Lung (tissue), 12 donors: Measurements from ENCODE around the gene LRRC58. TPM values are rescaled to one million over a fixed set of nuclear protein-coding genes. Genes with fewer than 3 reads are reported as not detected.
"Not testable (repeated sequence)": the region's sequence is repeated elsewhere in the genome, so short reads cannot be mapped to it uniquely, and the experiment has no call there.

Experiments used
- ATAC-seq: fragments of 200-7000 bp; cut with Tn5 transposase; one replicate; pipeline ENCODE4 v1.9.1; 2020; ENCODE audit warnings: moderate number of reproducible peaks; ENCODE audit not compliant: insufficient read depth, low FRiP score
- DNase-seq, 3 donors: peaks; one replicate each; pipeline ENCODE4 v3.0.0-alpha.2; 2013 to 2017
- H3K27ac ChIP-seq, 2 donors: one replicate each; pipeline ENCODE4 v1.5.1; 2013; ENCODE audit warnings: mild to moderate bottlenecking in 2 of 2, moderate library complexity in 2 of 2, control low read depth in 1 of 2, inconsistent platforms in 1 of 2, low read depth in 1 of 2, low read length in 1 of 2
- H3K27me3 ChIP-seq, 3 donors: one replicate each; pipeline ENCODE4 v1.5.1; 2013; ENCODE audit warnings: low read length in 2 of 3; ENCODE audit not compliant: control insufficient read depth in 3 of 3, insufficient read depth in 3 of 3
- H3K36me3 ChIP-seq, 4 donors: one replicate each; pipeline ENCODE4 v1.5.1; 2013; ENCODE audit warnings: low read length in 4 of 4, mild to moderate bottlenecking in 1 of 4, moderate library complexity in 1 of 4; ENCODE audit not compliant: control insufficient read depth in 4 of 4, insufficient read depth in 4 of 4
- H3K4me1 ChIP-seq, 5 donors: one replicate each; pipeline ENCODE4 v1.5.1; 2013; ENCODE audit warnings: low read length in 5 of 5, mild to moderate bottlenecking in 2 of 5, moderate library complexity in 1 of 5; ENCODE audit not compliant: control insufficient read depth in 5 of 5, insufficient read depth in 5 of 5
- H3K4me3 ChIP-seq: one replicate; pipeline ENCODE4 v1.5.1; 2013; ENCODE audit warnings: mild to moderate bottlenecking, control low read depth, moderate library complexity
- H3K9ac ChIP-seq, 2 donors: one replicate each; pipeline ENCODE4 v1.5.1; 2013; ENCODE audit warnings: low read length in 2 of 2, control low read depth in 1 of 2; ENCODE audit not compliant: insufficient read depth in 1 of 2
- H3K9me3 ChIP-seq, 4 donors: one replicate each; pipeline ENCODE4 v1.5.1; 2013; ENCODE audit warnings: low read length in 3 of 4, mild to moderate bottlenecking in 1 of 4, moderate library complexity in 1 of 4; ENCODE audit not compliant: control insufficient read depth in 4 of 4, insufficient read depth in 3 of 4
- WGBS, 2 donors: extraction: QIAGEN DNeasy Blood & Tissue Kit; methylation state at CpG; one replicate each; pipeline ENCODE4 v1.1.7; 2013; 5-methylcytosine and 5-hydroxymethylcytosine counted together
- polyA plus RNA-seq, 2 donors: library from polyadenylated mRNA; stranded (reverse); fragments of 200-250 nt; gene quantifications; one replicate each; pipeline ENCODE4 v1.2.1, GENCODE V29; 2013
- total RNA-seq, 2 donors: library from RNA; depleted of rRNA in 1 of 2; stranded (reverse); fragments of >200 nt in 1 of 2; gene quantifications; one replicate each; pipeline ENCODE4 v1.2.1, GENCODE V29; 2014 to 2021
- TF ChIP-seq, protein P1 (sequence below): IDR thresholded peaks from 2 replicates; pipeline ENCODE4 v1.5.1; 2012; ENCODE audit warnings: mild to moderate bottlenecking; ENCODE audit errors: control extremely low read depth, extremely low read depth
- donor health status: control.
- donor health status: control.
- donor health status: Bipolar disorder and iron deficiency.
- donor health status: healthy.
- donor health status: DM: yes; HTN: yes; CAD: no.

Gene LRRC58
- total and polyA plus RNA-seq, 4 donors, result 5.0 to 40.9 (median 13.8) TPM

DNA sequence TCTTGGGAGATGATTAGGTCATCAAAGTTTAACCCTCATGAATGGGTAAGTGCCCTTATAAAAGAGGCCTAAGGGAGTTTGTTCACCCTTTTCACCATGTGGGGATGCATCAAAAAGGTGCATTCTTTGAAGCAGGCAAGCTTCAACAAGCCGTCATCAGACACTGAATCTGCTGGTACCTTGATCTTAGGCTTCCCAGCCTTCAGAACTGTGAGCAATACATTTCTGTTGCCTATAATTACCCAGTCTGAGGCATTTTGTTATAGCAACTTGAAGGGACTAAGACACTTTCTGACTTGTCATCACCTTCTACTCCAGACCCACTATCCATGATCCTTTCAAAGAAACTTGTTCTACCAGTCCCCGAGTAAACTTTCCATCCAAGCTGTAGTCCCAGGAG is 44.6 kb upstream of the LRRC58 start:
- Histone ChIP-seq H3K4me1 (no peaks in the 10 kb centered on the region), H3K4me3 (no peak overlapping the region), H3K36me3 (peaks cover 9 to 49% (median 34%) of the 10 kb centered on the region in 4 donors), H3K27me3 (no peaks in the 10 kb centered on the region), H3K27ac (no peak overlapping the region), H3K9ac (no peak overlapping the region), H3K9me3 (no peaks in the 10 kb centered on the region)
- no peak for ATAC-seq
- no peak for DNase-seq
- 80 to 96% methylated on average over 2 of the region's 2 CpGs for WGBS, 2 donors
- TF ChIP-seq, protein P1, sequence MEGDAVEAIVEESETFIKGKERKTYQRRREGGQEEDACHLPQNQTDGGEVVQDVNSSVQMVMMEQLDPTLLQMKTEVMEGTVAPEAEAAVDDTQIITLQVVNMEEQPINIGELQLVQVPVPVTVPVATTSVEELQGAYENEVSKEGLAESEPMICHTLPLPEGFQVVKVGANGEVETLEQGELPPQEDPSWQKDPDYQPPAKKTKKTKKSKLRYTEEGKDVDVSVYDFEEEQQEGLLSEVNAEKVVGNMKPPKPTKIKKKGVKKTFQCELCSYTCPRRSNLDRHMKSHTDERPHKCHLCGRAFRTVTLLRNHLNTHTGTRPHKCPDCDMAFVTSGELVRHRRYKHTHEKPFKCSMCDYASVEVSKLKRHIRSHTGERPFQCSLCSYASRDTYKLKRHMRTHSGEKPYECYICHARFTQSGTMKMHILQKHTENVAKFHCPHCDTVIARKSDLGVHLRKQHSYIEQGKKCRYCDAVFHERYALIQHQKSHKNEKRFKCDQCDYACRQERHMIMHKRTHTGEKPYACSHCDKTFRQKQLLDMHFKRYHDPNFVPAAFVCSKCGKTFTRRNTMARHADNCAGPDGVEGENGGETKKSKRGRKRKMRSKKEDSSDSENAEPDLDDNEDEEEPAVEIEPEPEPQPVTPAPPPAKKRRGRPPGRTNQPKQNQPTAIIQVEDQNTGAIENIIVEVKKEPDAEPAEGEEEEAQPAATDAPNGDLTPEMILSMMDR, result no peak

DNA sequence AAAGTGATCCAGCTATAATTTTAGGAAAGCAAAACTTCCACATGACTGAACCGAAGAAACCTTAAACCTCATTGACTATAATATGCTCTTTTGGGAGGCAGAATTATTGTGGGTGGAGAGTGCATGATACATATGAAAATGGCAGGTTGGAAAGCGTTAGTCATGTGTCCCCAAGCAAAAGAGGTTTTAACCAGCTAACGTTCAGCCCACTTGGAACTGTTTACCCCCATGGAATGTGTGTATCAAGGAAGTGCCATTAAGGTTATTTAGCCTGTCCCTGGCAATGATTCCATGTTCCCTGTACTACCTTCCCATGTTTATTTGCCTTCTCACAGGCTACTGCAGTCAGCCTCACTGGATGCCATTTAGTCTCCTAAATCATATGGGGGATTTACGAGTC is 44.1 kb upstream of the LRRC58 start:
- 77 to 86% methylated on average over 4 of the region's 4 CpGs for WGBS, 2 donors

DNA sequence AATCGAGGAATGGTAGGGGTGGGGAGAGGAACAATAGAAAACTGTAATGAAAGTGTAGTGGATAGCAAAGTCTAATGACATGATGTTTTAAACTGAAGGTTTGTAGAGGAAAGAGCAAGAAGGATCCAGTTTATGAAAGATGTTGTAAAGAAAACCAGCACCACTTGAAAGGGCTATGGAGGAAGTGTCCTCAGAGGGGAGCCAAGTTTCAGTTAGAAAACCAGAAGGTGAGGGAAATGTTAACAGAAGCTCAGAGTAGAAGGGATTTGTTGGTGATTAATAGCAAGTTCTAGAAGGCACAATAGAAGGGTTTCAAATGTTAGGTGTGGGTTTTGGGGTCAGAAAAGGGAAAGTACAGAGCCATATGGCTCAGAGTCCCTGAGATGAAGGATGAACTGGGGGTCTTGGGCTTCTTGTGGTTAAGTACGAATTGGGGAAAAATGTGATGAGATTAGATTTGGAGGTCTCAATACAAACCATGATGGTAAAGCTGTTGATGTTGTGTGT is 33.8 kb upstream of the LRRC58 start:
- Histone ChIP-seq H3K27ac (no peak overlapping the region), H3K9me3 (peaks cover 0 to 2% (median 0%) of the 10 kb centered on the region in 4 donors), H3K27me3 (no peaks in the 10 kb centered on the region), H3K4me3 (no peak overlapping the region), H3K9ac (no peak overlapping the region), H3K36me3 (no peaks in the 10 kb centered on the region), H3K4me1 (no peaks in the 10 kb centered on the region)
- ATAC-seq (no peak), DNase-seq (no peak)
- TF ChIP-seq, protein P1, result no peak
- 88 to 95% methylated on average over 2 of the region's 2 CpGs for WGBS, 2 donors

More for the DNA sequence above, 44.1 kb upstream of the LRRC58 start:
- H3K4me1 ChIP-seq, result no peaks in the 10 kb centered on the region
- H3K4me3 ChIP-seq, result no peak overlapping the region
- H3K9ac ChIP-seq, result no peak overlapping the region
- ATAC-seq (no peak), DNase-seq (no peak)
- no peaks in the 10 kb centered on the region for H3K9me3 ChIP-seq
- H3K27me3 ChIP-seq, result no peaks in the 10 kb centered on the region
- no peak overlapping the region for H3K27ac ChIP-seq
- TF ChIP-seq, protein P1, result no peak
- H3K36me3 ChIP-seq, result peaks cover 7 to 44% (median 30%) of the 10 kb centered on the region in 4 donors

DNA sequence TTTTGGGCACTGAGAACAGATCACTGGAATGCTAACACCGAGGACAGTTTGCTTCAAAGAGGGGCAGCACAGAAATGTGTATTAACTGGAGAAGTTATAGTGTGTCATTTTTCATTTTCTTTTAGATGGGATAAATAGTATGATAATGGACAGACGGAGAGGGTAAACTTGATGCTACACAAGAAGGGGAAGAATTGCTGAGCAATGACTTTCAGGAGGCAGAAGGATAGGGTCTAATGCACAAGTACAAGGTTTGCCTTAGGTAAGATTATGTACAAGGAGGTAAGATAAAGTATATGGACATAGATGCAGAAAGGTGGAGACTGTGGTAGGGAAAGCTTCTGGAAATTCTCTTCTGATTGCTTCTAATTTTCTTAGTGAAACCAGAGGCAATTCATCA is 32.3 kb upstream of the LRRC58 start:
- ATAC-seq (no peak), DNase-seq (no peak)
- no peaks in the 10 kb centered on the region for H3K4me1 ChIP-seq
- no peaks in the 10 kb centered on the region for H3K27me3 ChIP-seq
- no peak overlapping the region for H3K9ac ChIP-seq
- TF ChIP-seq, protein P1, result no peak
- no peak overlapping the region for H3K4me3 ChIP-seq
- H3K36me3 ChIP-seq, result no peaks in the 10 kb centered on the region
- WGBS, 2 donors, result 88 to 97% methylated on average over 2 of the region's 2 CpGs
- H3K27ac ChIP-seq, result no peak overlapping the region
- no peaks in the 10 kb centered on the region for H3K9me3 ChIP-seq

DNA sequence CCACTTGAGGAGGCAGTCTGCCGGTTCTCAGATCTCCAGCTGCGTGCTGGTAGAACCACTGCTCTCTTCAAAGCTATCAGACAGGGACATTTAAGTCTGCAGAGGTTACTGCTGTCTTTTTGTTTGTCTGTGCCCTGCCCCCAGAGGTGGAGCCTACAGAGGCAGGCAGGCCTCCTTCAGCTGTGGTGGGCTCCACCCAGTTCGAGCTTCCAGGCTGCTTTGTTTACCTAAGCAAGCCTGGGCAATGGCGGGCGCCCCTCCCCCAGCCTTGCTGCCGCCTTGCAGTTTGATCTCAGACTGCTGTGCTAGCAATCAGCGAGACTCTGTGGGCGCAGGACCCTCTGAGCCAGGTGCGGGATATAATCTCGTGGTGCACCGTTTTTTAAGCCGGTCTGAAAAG is 28.8 kb upstream of the LRRC58 start:
- WGBS, 2 donors, result 65 to 70% methylated on average over 5 to 12 of the region's 12 CpGs

More for the DNA sequence above, 28.8 kb upstream of the LRRC58 start:
- not testable (repeated sequence) for H3K4me1 ChIP-seq, ATAC-seq, H3K9ac ChIP-seq, H3K9me3 ChIP-seq, H3K4me3 ChIP-seq, H3K27me3 ChIP-seq, DNase-seq, H3K36me3 ChIP-seq, H3K27ac ChIP-seq
